Measurements from ENCODE around the gene SNX20. TPM values are rescaled to one million over a fixed set of nuclear protein-coding genes. Genes with fewer than 3 reads are reported as not detected.

SNX20 gene
- total RNA-seq, 1 donor from 2014 or later: not detected

GRCh38 chr16:50719401-50720337 lies 38.6 kb upstream of the SNX20 start:
- no peak overlapping the region for H3K4me3 ChIP-seq (ENCODE audit: low read depth, low read length)
- no peak for DNase-seq (ENCODE audit: low read depth)
- TF ChIP-seq CTCF (IDR thresholded peaks at IDR 0.05; ENCODE audit: insufficient read depth, low read length, poor library complexity, severe bottlenecking): no peak
- H3K36me3 ChIP-seq (ENCODE audit: control insufficient read depth, insufficient read depth, low read length): no peaks in the 10 kb centered on the region
- no peaks in the 10 kb centered on the region for H3K27me3 ChIP-seq (ENCODE audit: control insufficient read depth, insufficient read depth, low read length)

- no peaks in the 10 kb centered on the region for H3K27me3 ChIP-seq (ENCODE audit: control insufficient read depth, insufficient read depth, low read length)
- no peaks in the 10 kb centered on the region for H3K36me3 ChIP-seq (ENCODE audit: control insufficient read depth, insufficient read depth, low read length)
- DNase-seq (ENCODE audit: low read depth): no peak
- no peak for TF ChIP-seq CTCF (IDR thresholded peaks at IDR 0.05; ENCODE audit: insufficient read depth, low read length, poor library complexity, severe bottlenecking)
- H3K4me3 ChIP-seq (ENCODE audit: low read depth, low read length): no peak overlapping the region
These were observed 37.8 kb upstream of the SNX20 start for GRCh38 chr16:50718761-50719400.

DNA sequence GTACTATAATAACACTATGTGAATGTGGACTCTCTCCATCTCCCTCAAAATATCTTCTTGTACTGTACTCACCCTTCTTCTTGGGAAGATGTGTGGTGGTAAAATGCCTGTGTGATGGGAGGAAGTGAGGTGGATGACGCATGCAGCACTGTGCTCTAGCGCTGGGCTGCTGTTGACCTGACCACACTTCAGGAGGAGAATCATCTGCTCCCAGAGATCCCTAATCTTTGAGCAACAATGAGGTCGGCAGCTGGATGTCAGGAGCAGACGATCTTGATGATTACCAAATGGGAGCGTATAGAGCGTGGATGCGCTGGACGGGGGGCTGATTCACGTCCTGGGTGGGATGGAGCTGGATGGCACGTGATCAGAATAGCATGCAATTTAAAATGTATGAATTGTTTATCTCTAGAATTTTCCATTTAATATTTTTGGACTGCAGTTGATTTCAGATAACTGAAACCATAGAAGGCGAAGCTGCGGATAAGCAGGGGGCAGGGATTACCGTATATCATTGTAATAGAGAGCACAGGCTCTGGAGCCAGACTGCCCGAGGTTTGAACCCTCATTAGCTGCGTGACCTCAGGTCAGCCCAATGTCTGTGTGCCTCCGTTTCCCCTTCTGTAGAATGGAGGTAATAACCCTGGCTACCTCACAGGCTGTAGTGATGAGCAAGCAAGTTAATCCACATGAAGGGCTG lies 37.1 kb upstream of the SNX20 start:
- no peak overlapping the region for H3K4me3 ChIP-seq (ENCODE audit: low read depth, low read length)
- no peaks in the 10 kb centered on the region for H3K36me3 ChIP-seq (ENCODE audit: control insufficient read depth, insufficient read depth, low read length)
- no peak for DNase-seq (ENCODE audit: low read depth)
- H3K27me3 ChIP-seq (ENCODE audit: control insufficient read depth, insufficient read depth, low read length): no peaks in the 10 kb centered on the region
- TF ChIP-seq CTCF (IDR thresholded peaks at IDR 0.05; ENCODE audit: insufficient read depth, low read length, poor library complexity, severe bottlenecking): no peak

DNA sequence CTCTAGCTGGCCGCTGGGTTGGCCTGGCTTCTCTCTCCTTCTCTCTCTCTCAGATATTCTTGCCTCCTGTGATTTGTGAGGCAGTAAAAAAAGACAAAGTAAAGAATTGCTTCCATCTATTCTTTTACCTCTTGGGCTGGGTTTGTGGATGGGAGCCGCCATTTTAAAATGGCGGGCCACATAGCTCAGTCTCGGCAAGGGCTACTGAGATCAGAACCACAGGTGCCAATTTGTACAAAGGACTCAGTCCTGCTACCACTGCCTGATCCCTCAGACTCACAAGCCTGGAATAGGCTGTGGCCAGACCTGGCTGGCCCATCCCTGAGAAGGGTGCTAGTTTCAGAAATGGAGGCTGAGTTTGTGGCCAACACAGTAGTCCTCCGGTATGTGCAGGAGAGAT lies 36.4 kb upstream of the SNX20 start:
- H3K4me3 ChIP-seq (ENCODE audit: low read depth, low read length): no peak overlapping the region
- H3K27me3 ChIP-seq (ENCODE audit: control insufficient read depth, insufficient read depth, low read length): no peaks in the 10 kb centered on the region
- no peak for DNase-seq (ENCODE audit: low read depth)
- no peaks in the 10 kb centered on the region for H3K36me3 ChIP-seq (ENCODE audit: control insufficient read depth, insufficient read depth, low read length)
- no peak for TF ChIP-seq CTCF (IDR thresholded peaks at IDR 0.05; ENCODE audit: insufficient read depth, low read length, poor library complexity, severe bottlenecking)

- Histone ChIP-seq H3K36me3 (ENCODE audit: control insufficient read depth, insufficient read depth, low read length) (no peaks in the 10 kb centered on the region), H3K27me3 (ENCODE audit: control insufficient read depth, insufficient read depth, low read length) (no peaks in the 10 kb centered on the region), H3K4me3 (ENCODE audit: low read depth, low read length) (no peak overlapping the region)
- TF ChIP-seq CTCF (IDR thresholded peaks at IDR 0.05; ENCODE audit: insufficient read depth, low read length, poor library complexity, severe bottlenecking): no peak
- DNase-seq (ENCODE audit: low read depth): no peak
These were observed 36.0 kb upstream of the SNX20 start for GRCh38 chr16:50717091-50717490.
